GM21576 (cell line): Measurements from ENCODE around the gene SLC12A7.
A peak's percentile ranks its signal among the peaks of the same experiment; 100 is the strongest.

ENCODE experiments used
- ATAC-seq: cut with Tn5 transposase; IDR thresholded peaks from one replicate; pipeline ENCODE4 v1.9.1; 2021; ENCODE audit warnings: mild to moderate bottlenecking, moderate library complexity; ENCODE audit not compliant: unreplicated experiment

SLC12A7 gene

DNA sequence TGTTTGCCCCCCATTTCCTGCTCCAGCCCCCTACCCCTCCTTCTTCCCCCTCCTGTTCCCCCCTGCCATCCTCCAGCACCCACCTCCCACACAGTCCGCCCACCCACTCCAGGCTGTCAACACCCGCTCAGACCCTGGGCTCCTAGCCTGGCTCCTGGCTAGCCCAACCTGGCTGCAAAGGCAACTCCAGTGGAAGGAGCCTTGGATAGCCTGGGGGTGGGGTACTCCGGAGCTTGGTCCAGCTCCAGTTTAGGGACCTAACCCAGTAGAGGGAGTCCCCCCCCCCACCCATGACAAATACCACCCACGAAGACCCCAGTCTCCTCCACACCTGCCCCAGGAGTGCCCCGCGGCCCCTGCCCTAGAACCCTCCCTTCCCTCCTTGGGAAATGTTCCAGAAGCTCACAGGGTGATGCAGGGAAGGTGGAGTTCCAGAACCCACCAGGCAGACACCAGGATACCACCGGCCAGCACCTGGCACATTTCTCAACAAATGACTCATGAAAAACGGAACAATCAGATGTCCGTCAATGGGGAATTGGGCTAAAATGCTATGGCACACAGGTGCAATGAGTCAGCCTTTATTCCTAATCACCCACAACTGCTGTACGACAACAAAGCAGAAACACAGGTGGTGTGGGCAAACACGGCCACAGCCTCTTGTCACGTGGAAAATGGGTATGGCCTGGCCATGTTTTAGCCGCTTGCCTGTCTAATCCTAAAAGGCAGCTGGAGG, 901 bp upstream of the SLC12A7 start:
- ATAC-seq = no peak

DNA sequence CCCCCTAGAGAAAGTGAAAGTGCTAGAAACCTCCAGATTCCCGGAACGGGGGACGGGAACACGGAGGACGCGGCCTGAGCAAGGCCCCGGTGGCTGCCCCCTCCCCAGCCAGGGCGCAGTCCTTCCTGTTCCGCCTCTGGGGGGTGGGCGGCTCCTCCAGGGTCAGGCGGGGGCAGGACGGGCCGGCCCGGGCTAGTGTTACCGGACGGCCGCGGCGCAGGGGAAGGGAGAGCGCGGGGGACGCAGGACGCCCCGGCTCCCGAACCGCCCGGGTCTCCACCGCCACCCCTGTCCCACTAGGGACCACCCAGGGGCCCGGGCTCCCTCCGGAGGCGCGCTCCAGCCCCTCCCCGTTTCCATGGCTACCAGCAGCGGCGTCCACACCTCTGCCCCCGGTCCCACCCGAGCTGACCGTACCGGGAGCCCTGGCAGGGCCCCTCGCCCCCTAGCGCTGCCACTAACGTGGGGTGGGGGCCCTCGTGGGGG, 579 bp downstream of the SLC12A7 start:
- peak; percentile 18 for ATAC-seq

DNA sequence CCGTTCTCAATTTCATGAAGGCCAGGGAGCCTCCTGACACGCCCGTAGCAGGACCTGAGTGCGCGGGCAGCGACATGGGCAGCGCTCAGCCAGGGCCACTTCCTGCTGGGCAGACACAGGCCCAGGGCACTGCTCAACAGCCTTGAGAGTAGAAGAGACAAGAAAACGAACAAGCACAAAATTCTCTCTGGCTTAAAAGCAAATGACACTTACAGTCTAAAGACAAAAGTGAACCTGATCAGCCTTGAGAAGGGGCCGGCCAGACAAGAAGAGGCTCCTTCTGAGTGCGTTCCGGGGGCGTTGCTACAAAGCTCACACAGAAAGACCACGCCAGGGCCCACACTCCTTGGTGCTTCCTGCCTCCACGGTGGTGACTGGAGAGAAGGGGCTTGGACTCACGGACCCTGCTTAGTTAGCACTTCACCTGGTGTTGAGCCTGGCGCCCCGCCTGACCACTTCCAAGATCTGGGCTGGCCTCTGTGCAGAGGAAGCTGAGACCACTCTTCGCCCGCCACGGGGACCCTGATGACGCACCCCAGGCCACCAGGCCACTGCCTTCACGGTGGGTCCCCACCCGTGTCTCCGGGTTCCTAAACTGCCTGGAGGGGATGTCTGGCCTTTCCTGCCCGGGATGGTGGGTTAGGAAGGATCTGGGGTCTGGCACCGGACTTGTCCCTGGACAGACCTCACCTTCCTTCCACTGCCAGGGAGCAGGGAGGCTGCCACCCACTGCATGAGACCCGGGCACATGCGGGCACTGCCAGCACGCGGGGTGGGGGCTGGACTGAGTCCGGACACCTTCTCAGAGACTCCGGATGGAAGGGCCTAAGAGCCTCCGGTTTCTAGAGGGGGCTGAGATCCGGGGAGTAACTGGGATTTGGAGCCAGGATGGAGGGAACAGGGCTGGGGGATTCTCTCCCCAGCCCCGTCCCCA, 1.3 kb downstream of the SLC12A7 start:
- ATAC-seq = no peak

DNA sequence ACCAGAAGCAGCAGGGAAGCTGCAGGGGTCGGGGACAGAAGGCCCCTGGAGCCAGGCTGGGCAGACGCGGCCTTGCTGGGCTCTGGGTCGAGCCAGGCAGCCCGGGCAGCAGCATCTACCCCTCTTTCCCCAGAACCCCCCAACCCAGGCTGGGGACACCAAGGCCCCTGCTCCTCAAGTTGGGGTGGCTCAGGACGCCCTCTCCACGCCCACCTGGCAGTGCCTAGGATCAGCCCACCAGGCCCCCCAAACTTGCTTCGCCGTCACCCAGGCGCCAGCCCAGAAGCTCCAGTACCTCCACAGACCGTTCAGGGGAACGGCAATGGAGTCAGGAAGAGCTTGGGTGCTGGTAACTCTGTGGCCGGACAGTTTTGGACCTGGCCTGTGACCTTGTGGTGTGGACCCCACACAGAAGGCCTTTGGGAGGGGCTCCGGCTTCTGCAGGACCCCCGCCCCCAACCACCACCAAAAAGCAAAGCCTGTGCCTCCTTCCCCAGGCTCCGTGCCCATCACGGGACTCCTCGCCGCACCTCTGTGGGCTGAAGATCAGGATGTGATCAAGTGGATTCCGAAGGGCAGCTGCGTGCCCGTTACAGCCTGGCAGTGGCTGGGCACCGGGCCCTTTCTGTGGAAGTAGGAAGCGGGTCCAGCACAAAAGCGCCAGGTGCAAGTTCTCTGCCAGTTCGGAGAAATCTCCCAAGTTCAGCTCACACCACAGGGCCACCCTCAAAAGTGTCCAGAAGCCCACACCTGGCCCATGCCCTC, 2.1 kb downstream of the SLC12A7 start:
- ATAC-seq = no peak

DNA sequence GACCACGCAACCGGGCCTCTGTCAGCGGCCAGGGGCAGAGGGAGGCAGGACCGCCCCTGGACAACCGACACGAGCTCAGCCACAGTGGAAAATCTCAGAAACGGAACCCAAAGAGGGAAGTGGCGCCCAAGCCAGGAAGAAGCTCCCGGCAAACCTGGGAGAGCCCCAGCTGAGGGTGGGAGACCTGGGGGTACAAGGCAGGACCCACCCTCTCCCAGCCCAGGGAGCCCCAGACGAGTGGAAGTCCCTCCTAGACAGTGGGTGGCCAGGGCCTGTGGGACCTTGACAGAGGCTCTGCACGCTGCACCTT, 3.0 kb downstream of the SLC12A7 start:
- no peak for ATAC-seq

DNA sequence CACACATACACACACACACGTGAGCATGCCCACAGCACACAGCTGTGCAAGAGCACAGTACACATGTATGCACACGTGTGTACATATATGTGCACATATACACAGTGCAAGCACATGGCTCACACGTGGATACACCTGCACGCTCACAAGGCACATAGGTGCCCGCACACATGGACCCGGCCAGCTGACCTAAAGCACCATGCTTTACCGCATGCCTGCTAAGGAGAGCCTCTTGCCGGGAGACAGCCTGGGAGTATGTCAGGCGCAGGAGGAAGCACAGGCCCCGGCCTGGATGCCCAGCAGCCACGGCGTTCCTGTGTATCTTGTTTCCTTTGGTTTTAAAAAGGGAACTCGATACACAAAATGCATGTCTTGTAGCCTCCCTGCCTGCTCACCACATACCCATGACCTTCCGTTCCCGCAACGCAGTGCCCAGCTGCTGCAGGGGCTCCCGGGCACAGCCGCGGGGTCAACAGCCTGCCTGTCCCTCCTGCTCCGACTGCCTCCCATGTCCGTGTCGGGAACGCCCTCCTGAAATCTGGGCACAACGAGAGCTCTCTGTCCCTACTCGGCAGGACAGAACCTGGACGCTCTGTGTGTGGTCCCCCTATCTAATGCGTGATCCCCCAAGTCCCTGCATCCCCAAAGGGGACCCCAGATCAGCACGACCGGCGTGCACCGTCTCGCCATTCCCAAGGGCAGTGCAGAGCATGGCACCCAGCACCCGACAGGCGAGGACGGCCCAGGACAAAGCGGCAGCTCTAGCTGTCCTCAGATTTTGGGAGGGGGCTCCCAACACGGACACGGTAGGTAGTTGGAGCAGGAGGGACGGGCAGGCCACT, 3.6 kb downstream of the SLC12A7 start:
- ATAC-seq = no peak

DNA sequence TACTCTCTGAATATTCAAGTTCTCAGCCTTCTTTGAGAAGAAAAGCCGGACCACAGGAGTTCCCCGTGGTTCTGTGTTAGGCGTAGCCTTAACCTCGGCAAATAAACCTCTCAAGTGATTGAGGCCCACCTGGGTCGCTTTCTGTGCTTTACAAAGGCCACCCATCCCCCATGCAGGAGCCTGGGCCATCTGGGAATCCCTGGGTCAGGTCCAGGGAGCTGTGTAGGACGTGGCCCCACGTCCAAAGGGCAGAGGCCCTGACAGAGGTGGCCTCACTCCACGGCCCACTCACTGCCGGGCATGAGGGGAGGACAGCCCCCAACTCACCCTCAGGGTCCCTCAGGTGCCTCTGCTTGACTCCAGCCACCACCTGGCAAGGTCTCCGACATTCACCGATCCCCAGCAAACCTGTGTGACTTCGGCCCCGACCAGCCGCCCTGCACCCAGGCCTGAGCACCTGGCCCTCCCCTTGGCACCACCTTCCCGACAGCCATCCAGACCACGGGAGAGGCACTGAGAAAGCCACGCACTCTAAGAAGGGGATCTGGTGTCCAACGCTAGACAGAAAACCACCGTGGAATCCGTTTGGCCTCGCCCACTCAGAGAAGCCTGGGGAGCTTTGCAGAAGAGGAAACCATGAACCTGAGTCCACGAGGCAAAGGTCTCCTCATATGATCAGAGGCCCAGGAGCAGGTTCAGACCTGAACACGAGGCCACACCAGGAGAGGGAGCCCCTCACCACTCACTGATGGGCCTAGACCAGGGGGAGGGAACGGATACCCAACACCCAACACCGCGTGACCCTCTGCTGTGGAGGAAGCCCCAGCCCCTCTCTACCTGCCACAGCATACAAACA, 4.5 kb downstream of the SLC12A7 start:
- ATAC-seq = no peak

DNA sequence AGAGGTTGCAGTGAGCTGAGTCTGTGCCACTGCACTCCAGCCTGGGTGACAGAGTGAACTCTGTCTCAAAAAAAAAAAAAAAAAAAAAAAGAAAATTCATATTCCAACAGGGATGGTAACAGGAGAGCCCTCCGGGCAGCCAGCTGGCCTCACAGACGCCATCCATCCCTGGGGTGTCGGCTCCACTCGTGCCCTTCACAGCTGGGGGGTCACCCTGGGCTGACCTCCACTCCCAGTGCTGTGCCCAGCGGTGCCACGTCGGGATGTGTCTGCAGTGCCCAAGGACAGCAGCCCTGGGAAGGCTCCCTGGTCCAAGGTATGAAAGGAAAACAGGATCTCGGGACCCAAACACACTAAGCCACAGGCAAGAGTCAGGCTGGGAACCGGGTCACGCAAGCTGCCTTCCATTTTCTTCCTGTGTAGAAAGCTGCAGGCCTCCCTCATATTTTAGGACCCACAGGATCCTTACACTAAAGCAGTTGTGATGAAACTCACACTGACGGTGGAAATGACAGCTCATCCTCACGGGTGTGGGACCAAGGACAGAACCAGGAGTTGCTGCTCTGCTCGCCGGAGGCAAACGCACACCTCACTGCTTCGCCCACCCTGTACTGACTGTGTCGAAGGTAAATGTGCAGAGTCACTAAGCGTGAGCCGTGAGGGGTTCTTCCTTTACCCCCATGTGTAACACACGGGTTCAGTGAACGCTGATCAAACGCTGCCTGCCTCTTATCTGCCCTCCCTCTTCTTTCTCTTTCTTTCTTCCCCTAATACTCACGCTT, 5.3 kb downstream of the SLC12A7 start:
- no peak for ATAC-seq

DNA sequence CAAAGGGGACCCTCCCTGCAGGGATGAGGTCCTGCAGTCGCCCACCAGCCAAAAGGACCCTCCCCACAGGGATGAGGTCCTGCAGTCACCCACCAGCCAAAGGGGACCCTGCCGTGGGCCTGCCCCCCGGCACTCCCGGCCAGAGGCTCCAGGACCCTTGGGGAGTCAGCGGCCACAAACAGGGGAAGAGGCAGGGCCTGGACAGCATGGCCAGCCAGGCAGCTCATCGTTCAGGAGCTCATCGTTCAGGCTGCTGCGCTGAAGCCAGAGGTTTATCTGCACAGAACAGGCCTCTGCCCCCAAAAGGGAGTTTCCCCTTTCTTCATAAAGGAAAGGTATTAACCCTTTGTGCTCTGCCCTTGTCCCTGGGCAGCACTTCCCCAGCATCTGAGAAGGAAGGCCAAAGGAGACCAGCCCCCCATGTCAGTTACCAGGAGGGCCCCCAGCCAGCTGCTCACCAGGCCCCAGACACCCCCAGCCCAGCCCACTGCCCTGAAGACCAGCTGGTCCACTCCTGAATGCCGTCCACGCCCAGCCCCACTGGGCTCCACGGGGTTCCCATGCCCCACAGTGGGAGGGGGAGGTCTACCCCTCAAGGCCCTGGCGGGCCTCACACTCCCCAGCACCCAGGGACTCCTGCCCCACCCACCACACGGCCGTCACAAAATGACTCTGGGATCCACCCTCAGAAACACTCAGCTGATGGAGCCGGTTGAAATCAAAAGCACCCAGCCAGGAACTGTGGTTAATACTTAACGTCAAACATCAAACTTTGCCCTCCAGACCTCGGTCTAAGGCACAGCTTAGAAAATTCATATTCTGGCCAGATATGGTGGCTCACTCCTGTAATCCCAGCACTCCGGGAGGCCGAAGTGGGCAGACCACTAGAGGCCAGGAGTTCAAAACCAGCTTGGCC, 6.3 kb downstream of the SLC12A7 start:
- ATAC-seq = peak; percentile 41

DNA sequence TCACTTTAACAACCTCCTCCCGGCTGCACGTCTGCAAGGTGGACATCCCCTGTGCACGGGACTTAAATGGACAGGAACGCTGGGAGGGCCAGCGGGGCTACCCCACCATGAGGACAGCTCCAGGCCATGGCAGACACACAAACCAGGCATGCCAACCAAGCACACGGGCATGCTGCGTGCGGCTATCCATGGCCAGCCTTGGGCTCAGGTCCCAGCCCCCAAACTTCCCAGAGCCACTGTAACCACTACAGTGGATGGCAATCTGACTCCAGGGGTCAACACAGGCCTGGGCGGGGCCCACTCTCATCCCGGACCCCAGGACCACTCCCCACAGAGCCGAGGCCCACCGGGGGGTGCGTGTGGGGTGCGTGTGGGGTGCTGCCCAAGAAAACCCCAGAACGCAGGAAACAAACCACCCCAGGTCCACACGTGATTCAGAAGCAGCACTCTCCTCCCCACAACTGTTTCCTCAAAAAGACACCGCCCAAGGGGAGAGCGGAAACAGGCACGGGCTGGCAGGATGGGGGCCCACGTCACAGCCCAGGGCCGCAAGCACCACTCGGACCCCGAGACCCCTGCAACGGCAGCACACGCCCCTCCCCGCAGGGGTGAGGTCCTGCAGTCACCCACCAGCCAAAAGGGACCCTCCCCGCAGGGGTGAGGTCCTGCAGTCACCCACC, 7.4 kb downstream of the SLC12A7 start:
- ATAC-seq = peak; percentile 41

DNA sequence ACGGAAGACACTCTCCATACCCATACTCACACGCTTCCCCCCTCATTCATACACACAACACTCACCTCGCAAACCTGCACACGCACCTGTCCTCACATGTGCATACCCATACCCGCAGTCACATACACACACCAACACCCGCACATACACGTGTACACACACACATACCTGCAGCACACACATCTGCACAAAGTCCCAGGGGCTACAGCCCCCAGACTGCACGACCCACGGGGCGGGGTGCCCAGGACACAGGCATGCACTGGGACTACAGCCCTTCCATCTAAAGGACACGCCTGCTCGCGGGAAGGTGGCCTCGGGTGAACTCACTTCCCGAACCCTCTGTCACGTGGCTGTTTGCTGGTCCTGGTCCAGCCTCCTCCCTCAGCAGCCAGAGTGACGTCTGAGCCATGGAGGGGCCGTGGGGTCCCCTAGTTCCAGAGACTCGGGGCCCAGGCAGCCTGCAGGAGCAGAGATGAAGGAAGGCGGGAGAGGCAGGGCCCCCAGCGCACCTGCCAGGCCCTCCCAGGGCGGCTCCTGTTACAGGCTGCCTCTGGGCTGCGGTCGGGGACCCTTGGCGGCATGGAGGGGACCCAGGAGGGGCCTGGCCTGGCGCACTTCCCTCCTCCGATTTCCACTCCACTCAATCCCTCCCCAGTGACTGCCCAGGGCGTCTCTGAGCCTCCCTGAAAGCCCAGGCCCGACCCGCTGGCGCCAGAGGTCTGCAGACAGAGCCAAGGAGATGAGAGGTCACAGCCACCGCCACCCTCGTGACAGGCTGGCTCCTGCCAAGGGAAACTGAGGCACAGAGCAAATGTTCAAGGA, 8.1 kb downstream of the SLC12A7 start:
- no peak for ATAC-seq

DNA sequence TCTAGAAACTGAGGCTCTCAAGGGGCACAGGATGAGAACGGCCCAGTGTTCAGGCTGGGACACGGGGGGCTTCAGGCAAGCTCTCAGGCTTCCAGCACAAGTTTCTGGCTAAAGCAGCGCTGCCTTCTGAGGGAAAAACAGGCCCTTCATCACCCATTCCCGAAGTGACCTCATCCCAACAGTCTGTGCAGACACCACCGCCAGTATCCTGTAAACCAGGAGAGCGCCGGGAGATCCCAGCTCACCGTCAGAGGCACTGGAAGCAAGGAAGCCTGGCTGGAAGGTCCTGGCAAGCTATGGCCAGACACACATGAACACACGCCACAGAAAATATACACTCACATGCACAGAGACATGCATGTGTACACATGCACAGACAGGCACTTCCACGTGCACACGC, 8.8 kb downstream of the SLC12A7 start:
- no peak for ATAC-seq

DNA sequence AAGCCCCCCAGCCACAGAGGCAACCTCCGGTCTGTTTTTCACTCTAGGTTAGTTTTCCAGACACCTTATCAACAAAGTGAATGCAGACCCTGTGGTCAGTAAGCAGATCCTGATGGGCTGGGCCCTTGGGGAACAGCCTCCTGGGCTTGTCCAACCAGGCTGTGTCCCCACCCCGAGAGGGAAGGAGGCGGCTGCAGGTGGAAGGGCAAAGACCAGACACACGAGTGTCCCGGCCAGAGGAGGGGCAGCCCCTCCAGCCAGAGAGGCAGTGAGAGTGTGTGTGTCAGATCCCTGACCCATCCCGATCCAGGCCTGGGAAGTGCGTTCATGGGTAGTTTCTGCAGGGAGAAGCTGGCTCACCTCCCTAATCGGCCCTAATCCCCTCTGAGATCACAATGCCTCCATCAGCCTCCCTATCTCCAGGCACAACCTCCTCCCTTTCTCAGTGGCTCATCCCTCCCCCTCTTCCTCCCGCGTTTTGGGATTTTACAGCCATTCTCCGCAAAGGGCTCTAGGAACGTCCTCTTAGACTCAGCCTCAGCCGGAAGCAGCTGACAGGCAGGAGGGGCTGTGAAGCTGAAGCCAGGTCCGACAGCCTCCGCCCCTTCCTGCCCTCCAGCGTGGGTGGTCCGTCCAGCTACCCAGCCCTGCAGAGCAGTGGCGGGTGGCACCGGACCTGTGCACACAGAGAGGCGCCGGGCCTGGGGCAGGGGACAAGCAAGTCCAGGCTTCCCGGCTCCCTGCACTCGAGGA, 9.7 kb downstream of the SLC12A7 start:
- ATAC-seq = no peak

DNA sequence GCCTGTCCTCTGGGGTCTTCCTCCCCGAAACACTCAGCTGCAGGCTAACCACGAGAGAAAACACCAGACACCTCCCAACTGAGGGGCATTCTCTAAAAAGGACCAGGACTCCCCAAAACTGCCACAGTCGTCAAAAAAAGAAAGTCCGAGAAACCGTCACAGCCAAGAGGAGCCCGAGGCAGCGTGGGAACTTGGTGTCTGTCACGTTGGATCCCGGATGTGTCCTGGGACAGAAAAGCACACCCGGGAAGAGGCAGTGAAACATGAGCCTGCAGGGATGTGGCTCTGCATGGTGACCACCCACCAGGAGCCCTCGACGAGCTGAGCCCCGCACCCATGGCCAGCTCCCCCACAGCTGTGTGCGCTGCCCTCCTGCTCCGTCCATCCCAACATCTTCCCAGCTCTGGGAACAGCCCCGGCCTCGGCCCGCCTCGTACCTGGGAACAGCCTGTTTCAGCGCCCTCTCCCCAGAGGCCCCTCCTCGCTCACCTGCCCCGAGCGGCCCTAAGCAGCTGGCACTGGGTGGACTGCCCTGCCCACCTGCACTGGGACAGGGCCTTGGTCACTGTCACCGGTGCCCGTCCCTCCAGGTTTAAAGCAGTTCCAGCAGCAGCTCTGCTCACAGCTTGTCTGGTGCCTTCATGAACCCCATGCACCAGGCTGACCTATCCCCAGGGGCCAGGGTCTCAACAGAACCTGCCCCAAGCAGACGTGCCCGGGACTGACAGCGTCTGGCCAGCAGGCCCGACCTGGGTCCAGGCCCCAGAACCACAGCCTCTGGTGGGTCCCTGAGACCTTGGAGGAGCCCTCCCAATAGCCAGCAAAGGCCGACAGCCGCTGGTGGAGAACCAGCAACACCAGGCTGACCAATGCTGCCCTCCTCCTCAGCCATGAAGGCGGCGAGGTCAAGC, 10.9 kb downstream of the SLC12A7 start:
- ATAC-seq = no peak
